CD14-positive monocyte (primary cell): ENCODE measurements around the gene TSPAN18. TPM values are rescaled to one million over a fixed set of nuclear protein-coding genes. Genes with fewer than 3 reads are reported as not detected.

Experiments
- DNase-seq, 3 donors: peaks; one replicate each; pipeline ENCODE4 v3.0.0-alpha.2; 2011 to 2022
- H2AFZ ChIP-seq: 2 replicates; pipeline ENCODE4 v1.6.0; 2012; ENCODE audit warnings: mild to moderate bottlenecking, low read depth, low read length, inconsistent platforms; ENCODE audit not compliant: insufficient read depth, poor library complexity, severe bottlenecking
- H3K27ac ChIP-seq, 2 donors: 1 replicate in 1 of 2; 2 replicates in 1 of 2; pipeline ENCODE4 v1.5.1; 2012 to 2013; ENCODE audit warnings: low read length in 2 of 2, control low read depth in 1 of 2, inconsistent platforms in 1 of 2, low read depth in 1 of 2, mild to moderate bottlenecking in 1 of 2
- H3K27me3 ChIP-seq, 2 donors: one replicate each; pipeline versions ENCODE4 v1.6.0 to v1.6.1; 2011 to 2013; ENCODE audit warnings: low read length in 2 of 2; ENCODE audit not compliant: control insufficient read depth in 2 of 2, insufficient read depth in 2 of 2
- H3K36me3 ChIP-seq, 2 donors: replicated peaks in 1 of 2; 1 replicate in 1 of 2; 2 replicates in 1 of 2; pipeline versions ENCODE4 v1.5.1 to v1.6.1; 2012 to 2013; ENCODE audit warnings: low read length in 2 of 2, control low read depth in 1 of 2, inconsistent platforms in 1 of 2, mild to moderate bottlenecking in 1 of 2; ENCODE audit not compliant: insufficient read depth in 2 of 2, control insufficient read depth in 1 of 2
- H3K4me1 ChIP-seq, 2 donors: 1 replicate in 1 of 2; 2 replicates in 1 of 2; pipeline versions ENCODE4 v1.5.1 to v1.6.1; 2012 to 2013; ENCODE audit warnings: low read length in 2 of 2, control low read depth in 1 of 2, inconsistent platforms in 1 of 2, mild to moderate bottlenecking in 1 of 2, moderate library complexity in 1 of 2; ENCODE audit not compliant: insufficient read depth in 2 of 2, control insufficient read depth in 1 of 2
- H3K4me2 ChIP-seq: replicated peaks from 2 replicates; pipeline ENCODE3; 2012; ENCODE audit warnings: low read length, moderate library complexity, mild to moderate bottlenecking; ENCODE audit not compliant: poor library complexity, severe bottlenecking; ENCODE audit errors: extremely low read depth
- H3K4me3 ChIP-seq, 3 experiments: fragments of 200-600 bp in 1 of 3; sonication (generic) in 1 of 3; replicated peaks in 1 of 3; 1 replicate in 2 of 3; 2 replicates in 1 of 3; pipeline ENCODE4 v1.5.1; 2011 to 2013; ENCODE audit warnings: low read length in 3 of 3, mild to moderate bottlenecking in 3 of 3, control low read depth in 2 of 3, low read depth in 2 of 3, inconsistent platforms in 1 of 3, moderate library complexity in 1 of 3
- H3K79me2 ChIP-seq: 2 replicates; pipeline ENCODE4 v1.6.0; 2012; ENCODE audit warnings: mild to moderate bottlenecking, control low read depth, inconsistent platforms, low read length, moderate library complexity; ENCODE audit not compliant: insufficient read depth
- H3K9ac ChIP-seq: 2 replicates; pipeline ENCODE4 v1.6.0; 2017; ENCODE audit warnings: low read length, mild to moderate bottlenecking; ENCODE audit not compliant: insufficient read depth, poor library complexity, severe bottlenecking
- H3K9me3 ChIP-seq, 2 donors: replicated peaks in 1 of 2; 1 replicate in 1 of 2; 2 replicates in 1 of 2; pipeline versions ENCODE4 v1.5.1 to v1.6.1; 2012 to 2013; ENCODE audit warnings: low read length in 2 of 2, control low read depth in 1 of 2; ENCODE audit not compliant: control insufficient read depth in 1 of 2, insufficient read depth in 1 of 2
- H4K20me1 ChIP-seq: 2 replicates; pipeline ENCODE4 v1.6.0; 2012; ENCODE audit warnings: mild to moderate bottlenecking, low read length, control low read depth, moderate library complexity; ENCODE audit not compliant: insufficient read depth
- H3K27ac Mint-ChIP-seq, 7 donors: one replicate each; pipeline ENCODE4 v1.8.0; 2020; ENCODE audit warnings: mild to moderate bottlenecking in 7 of 7, mixed read lengths in 7 of 7, moderate library complexity in 6 of 7, inconsistent platforms in 2 of 7
- H3K27me3 Mint-ChIP-seq, 3 donors: one replicate each; pipeline ENCODE4 v1.8.0; 2021 to 2022; ENCODE audit warnings: low read depth in 3 of 3, mild to moderate bottlenecking in 3 of 3, mixed read lengths in 3 of 3, moderate library complexity in 3 of 3, inconsistent platforms in 1 of 3
- H3K36me3 Mint-ChIP-seq, 2 donors: one replicate each; pipeline ENCODE4 v1.8.0; 2020; ENCODE audit warnings: mixed read lengths in 2 of 2, inconsistent platforms in 1 of 2, mild to moderate bottlenecking in 1 of 2
- H3K4me1 Mint-ChIP-seq: one replicate; pipeline ENCODE4 v1.8.0; 2020; ENCODE audit warnings: mild to moderate bottlenecking, mixed read lengths
- H3K4me3 Mint-ChIP-seq, 2 donors: one replicate each; pipeline ENCODE4 v1.8.0; 2020; ENCODE audit warnings: mild to moderate bottlenecking in 2 of 2, mixed read lengths in 2 of 2, moderate library complexity in 1 of 2
- H3K9me3 Mint-ChIP-seq, 7 donors: one replicate each; pipeline ENCODE4 v1.8.0; 2020 to 2022; ENCODE audit warnings: mixed read lengths in 7 of 7, mild to moderate bottlenecking in 6 of 7, moderate library complexity in 6 of 7, inconsistent platforms in 2 of 7
- WGBS: methylation state at CpG from one replicate; pipeline ENCODE4 v1.1.5; 2013; ENCODE audit warnings: missing lambda C conversion rate; ENCODE audit not compliant: insufficient coverage; 5-methylcytosine and 5-hydroxymethylcytosine counted together
- intact Hi-C, 2 donors: fragments of 100-400 bp; cut with micrococcal nuclease; formaldehyde crosslinking; loops; one replicate each; pipeline versions ENCODE4 v1.15.0 to v1.15.1; 2023
- polyA plus RNA-seq, 3 donors: library from polyadenylated mRNA; depleted of rRNA in 1 of 3; unstranded in 2 of 3; stranded (reverse) in 1 of 3; fragments of 300-500 nt in 2 of 3; fragments of >200 nt in 1 of 3; fragmentation: Illumina TruSeq in 2 of 3; gene quantifications; 1 replicate in 2 of 3; 2 replicates in 1 of 3; pipeline ENCODE4 v1.2.3, GENCODE V29; 2012 to 2021
- TF ChIP-seq, protein P1 (sequence below): fragments of 200-600 bp; IDR thresholded peaks from one replicate; pipeline ENCODE4 v1.8.0; 2022; ENCODE audit warnings: antibody characterized with exemption, mild to moderate bottlenecking

Gene TSPAN18
- polyA plus RNA-seq, 3 donors = not detected

DNA sequence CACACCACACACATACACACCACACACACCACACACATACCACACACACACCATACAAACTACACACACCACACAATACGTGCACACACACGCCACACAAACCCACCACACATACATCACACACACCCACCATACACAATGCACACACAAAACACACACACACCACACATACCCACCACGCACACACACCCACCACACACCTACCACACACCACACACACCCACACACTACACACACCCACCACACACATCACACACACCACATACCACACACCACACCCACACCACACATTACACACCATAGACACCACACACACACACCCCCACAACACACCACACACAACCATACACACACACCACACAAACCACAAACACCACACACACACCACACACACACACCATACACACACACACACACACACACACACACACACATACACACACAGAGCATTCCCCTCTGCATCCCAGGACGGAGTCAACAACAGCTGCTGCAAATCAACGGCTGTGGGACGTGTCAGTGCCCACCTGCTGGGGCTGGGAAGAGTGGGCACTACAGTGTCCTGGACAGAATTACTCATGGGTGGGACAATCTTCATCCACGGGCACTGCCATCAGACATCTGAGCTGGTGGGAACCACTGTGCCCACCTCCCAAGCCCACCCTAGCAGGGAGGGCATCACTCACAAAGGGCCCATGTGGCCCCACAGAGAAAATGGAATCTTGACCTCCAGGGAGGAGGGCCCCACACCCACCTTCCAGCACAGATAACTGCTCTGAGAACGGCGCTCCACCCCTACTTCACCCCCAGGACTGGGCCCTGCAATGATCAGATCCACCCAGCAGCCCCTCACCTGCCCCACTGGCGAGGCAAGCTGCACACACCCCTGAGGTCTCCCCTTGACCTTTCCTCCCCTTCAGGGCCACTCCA, 215.5 kb downstream of the TSPAN18 start:
- Histone ChIP-seq H4K20me1 (peaks cover 66% of the 10 kb centered on the region), H3K4me2 (peak overlapping the region; percentile 45), H3K27ac (no peak overlapping the region), H3K9ac (no peak overlapping the region), H3K36me3 (peaks cover 0 to 10% of the 10 kb centered on the region in 2 donors), H3K4me1 (peaks cover 33 to 49% of the 10 kb centered on the region in 2 donors), H3K79me2 (no peaks in the 10 kb centered on the region), H3K9me3 (no peaks in the 10 kb centered on the region), H3K4me3 (peak overlapping the region in 1 of 3 experiments; percentile 32), H3K27me3 (no peaks in the 10 kb centered on the region), H2AFZ (no peak overlapping the region)
- peaks cover 60% of the 10 kb centered on the region for H3K4me1 Mint-ChIP-seq
- intact Hi-C loops = loop anchor here in 1 of 2 donors (10.0 kb wide), 1 partner anchor 393 kb away; no protein-coding TSS in a partner anchor
- H3K36me3 Mint-ChIP-seq = peaks cover 30 to 31% of the 10 kb centered on the region in 2 donors
- 88% methylated on average over 6 of the region's 10 CpGs for WGBS
- DNase-seq = no peak
- TF ChIP-seq, protein P1, sequence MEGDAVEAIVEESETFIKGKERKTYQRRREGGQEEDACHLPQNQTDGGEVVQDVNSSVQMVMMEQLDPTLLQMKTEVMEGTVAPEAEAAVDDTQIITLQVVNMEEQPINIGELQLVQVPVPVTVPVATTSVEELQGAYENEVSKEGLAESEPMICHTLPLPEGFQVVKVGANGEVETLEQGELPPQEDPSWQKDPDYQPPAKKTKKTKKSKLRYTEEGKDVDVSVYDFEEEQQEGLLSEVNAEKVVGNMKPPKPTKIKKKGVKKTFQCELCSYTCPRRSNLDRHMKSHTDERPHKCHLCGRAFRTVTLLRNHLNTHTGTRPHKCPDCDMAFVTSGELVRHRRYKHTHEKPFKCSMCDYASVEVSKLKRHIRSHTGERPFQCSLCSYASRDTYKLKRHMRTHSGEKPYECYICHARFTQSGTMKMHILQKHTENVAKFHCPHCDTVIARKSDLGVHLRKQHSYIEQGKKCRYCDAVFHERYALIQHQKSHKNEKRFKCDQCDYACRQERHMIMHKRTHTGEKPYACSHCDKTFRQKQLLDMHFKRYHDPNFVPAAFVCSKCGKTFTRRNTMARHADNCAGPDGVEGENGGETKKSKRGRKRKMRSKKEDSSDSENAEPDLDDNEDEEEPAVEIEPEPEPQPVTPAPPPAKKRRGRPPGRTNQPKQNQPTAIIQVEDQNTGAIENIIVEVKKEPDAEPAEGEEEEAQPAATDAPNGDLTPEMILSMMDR = no peak
- H3K27me3 Mint-ChIP-seq = peaks cover 2 to 5% (median 5%) of the 10 kb centered on the region in 3 donors
- peak overlapping the region in 1 of 2 donors; percentile 76 for H3K4me3 Mint-ChIP-seq
- H3K9me3 Mint-ChIP-seq = peaks cover 0 to 3% (median 0%) of the 10 kb centered on the region in 7 donors
- peak overlapping the region in 4 of 7 donors; percentile 60 to 82 (median 72) for H3K27ac Mint-ChIP-seq

DNA sequence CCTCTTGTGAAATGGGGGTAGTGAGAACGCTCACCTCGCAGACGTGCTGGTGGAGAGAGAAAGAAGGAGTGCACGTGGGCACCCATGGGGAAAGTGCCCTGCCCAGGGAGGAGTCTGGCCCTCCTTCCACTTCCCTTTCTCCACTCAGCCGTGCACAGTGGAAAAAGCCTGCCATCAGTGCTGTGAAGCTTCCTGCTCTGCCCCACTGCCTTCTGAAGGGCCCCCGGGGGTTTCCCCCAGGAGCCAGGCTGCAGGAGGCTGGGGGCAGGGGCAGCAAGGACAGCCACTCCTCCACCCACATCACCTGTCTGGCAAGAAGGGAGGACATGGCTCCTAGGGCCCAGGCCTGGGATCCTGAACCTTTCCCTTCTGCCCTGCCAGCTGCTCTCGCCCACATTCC, 216.4 kb downstream of the TSPAN18 start:
- H3K4me2 ChIP-seq = peak overlapping the region; percentile 45
- no peak overlapping the region for H2AFZ ChIP-seq
- no peaks in the 10 kb centered on the region for H3K27me3 ChIP-seq
- no peaks in the 10 kb centered on the region for H3K9me3 ChIP-seq
- Mint-ChIP-seq H3K4me3 (peak overlapping the region; percentile 37 to 76), H3K27me3 (peaks cover 2 to 5% (median 5%) of the 10 kb centered on the region in 3 donors), H3K4me1 (peaks cover 64% of the 10 kb centered on the region), H3K36me3 (peaks cover 26 to 30% of the 10 kb centered on the region in 2 donors), H3K27ac (peak overlapping the region; percentile 50 to 82 (median 75)), H3K9me3 (peaks cover 0 to 3% (median 0%) of the 10 kb centered on the region in 7 donors)
- H3K4me1 ChIP-seq = peaks cover 33 to 49% of the 10 kb centered on the region in 2 donors
- WGBS = 25% methylated on average over 2 of the region's 7 CpGs
- no peak overlapping the region for H3K27ac ChIP-seq
- peaks cover 0 to 7% of the 10 kb centered on the region in 2 donors for H3K36me3 ChIP-seq
- peak; percentile 53 to 68 (median 62) for DNase-seq
- peaks cover 70% of the 10 kb centered on the region for H4K20me1 ChIP-seq
- intact Hi-C loops = loop anchor here in 1 of 2 donors (10.0 kb wide), 1 partner anchor 392 kb away; no protein-coding TSS in a partner anchor
- H3K4me3 ChIP-seq = peak overlapping the region in 1 of 3 experiments; percentile 32
- TF ChIP-seq, protein P1 = no peak
- H3K79me2 ChIP-seq = peaks cover under 1% of the 10 kb centered on the region
- no peak overlapping the region for H3K9ac ChIP-seq
